Measurements from ENCODE around the gene NRG2. TPM values are rescaled to one million over a fixed set of nuclear protein-coding genes. Genes with fewer than 3 reads are reported as not detected.

NRG2 gene
- total and polyA plus RNA-seq, 7 donors: 0.42 to 19.6 (median 3.5) TPM

DNA sequence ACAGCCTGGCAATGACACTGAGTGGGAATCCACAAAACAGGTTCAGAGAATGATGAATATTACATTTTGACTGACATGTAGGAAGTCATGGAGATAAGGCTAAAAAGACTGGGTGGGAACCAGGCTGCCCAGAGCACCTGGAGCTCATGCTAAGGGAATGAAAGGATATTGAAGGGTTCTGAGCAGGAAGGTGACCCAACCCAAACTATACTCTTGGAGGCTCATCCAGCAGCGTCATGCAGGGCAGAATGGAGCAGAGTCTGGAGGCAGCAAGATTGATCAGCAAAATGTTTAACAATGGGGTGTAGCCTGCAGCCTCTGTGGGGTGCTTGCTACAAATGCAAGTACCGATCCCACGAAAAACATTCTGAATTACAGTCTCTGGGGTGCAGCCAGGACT is 127.3 kb downstream of the NRG2 start:
- Histone ChIP-seq H3K36me3 (ENCODE audit: insufficient read depth in 1 of 2, low read depth in 1 of 2) (no peaks in the 10 kb centered on the region), H3K9me3 (no peaks in the 10 kb centered on the region), H3K27me3 (ENCODE audit: insufficient read depth in 3 of 3, low read length in 2 of 3) (no peaks in the 10 kb centered on the region), H3K4me1 (no peaks in the 10 kb centered on the region), H3K27ac (no peak overlapping the region), H3K4me3 (no peak overlapping the region)
- 52 to 62% (median 56%) methylated on average over 3 of the region's 3 CpGs for WGBS, 3 donors
- DNase-seq (no peak), ATAC-seq (no peak)
- intact Hi-C loops (cut with DNase I): no loop called here
- no peak for TF ChIP-seq CTCF (IDR thresholded peaks at IDR 0.05)

- Histone ChIP-seq H3K9me3 (no peaks in the 10 kb centered on the region), H3K36me3 (ENCODE audit: insufficient read depth in 1 of 2, low read depth in 1 of 2) (no peaks in the 10 kb centered on the region), H3K27me3 (ENCODE audit: insufficient read depth in 3 of 3, low read length in 2 of 3) (no peaks in the 10 kb centered on the region), H3K4me1 (no peaks in the 10 kb centered on the region), H3K27ac (no peak overlapping the region), H3K4me3 (no peak overlapping the region)
- intact Hi-C loops (cut with DNase I): no loop called here
- DNase-seq: no peak
- WGBS, 3 donors: 73 to 82% (median 81%) methylated on average over 3 of the region's 3 CpGs
- no peak for ATAC-seq
- TF ChIP-seq CTCF (IDR thresholded peaks at IDR 0.05): no peak
Observed at GRCh38 chr5:139915266-139915665, 127.8 kb downstream of the NRG2 start.

- Histone ChIP-seq H3K36me3 (ENCODE audit: insufficient read depth in 1 of 2, low read depth in 1 of 2) (no peaks in the 10 kb centered on the region), H3K4me1 (no peaks in the 10 kb centered on the region), H3K27me3 (ENCODE audit: insufficient read depth in 3 of 3, low read length in 2 of 3) (no peaks in the 10 kb centered on the region), H3K27ac (no peak overlapping the region), H3K4me3 (no peak overlapping the region), H3K9me3 (no peaks in the 10 kb centered on the region)
- TF ChIP-seq CTCF (IDR thresholded peaks at IDR 0.05): no peak
- DNase-seq: no peak
- no peak for ATAC-seq
- WGBS, 3 donors: 87 to 92% (median 90%) methylated on average over 7 of the region's 7 CpGs
- intact Hi-C loops (cut with DNase I): no loop called here
Observed at GRCh38 chr5:139914218-139914807, 128.8 kb downstream of the NRG2 start.

DNA sequence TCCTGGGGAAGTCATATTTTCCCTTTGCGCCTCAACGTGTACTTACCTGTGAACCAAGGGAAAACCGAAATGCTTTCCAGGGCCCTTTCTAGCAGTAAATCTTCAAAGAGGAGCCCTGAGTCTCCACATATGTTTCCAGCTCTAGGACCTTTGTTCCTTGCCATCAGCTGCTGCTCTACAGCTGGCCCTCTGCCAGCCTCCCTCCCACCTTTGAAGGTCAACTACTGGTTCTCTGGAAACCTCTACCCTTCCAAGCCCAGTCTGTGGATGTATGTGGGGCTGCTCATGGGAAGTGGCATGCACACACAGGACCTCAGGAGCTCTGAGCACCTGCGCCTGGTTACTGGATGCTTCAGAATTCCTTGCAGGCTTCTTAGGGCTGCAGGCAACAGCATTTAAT is 130.3 kb downstream of the NRG2 start:
- intact Hi-C loops (cut with DNase I): no loop called here
- DNase-seq (no peak), ATAC-seq (no peak)
- Histone ChIP-seq H3K4me3 (no peak overlapping the region), H3K4me1 (no peaks in the 10 kb centered on the region), H3K27ac (no peak overlapping the region), H3K36me3 (ENCODE audit: insufficient read depth in 1 of 2, low read depth in 1 of 2) (no peaks in the 10 kb centered on the region), H3K9me3 (no peaks in the 10 kb centered on the region), H3K27me3 (ENCODE audit: insufficient read depth in 3 of 3, low read length in 2 of 3) (no peaks in the 10 kb centered on the region)
- 94 to 97% (median 95%) methylated on average over 4 of the region's 4 CpGs for WGBS, 3 donors
- TF ChIP-seq CTCF (IDR thresholded peaks at IDR 0.05): no peak

- no peak for ATAC-seq
Observed at GRCh38 chr5:139912158-139912557, 130.9 kb downstream of the NRG2 start.

More at GRCh38 chr5:139912158-139912557, 130.9 kb downstream of the NRG2 start:
- Histone ChIP-seq H3K27ac (no peak overlapping the region), H3K36me3 (ENCODE audit: insufficient read depth in 1 of 2, low read depth in 1 of 2) (no peaks in the 10 kb centered on the region), H3K4me3 (no peak overlapping the region), H3K9me3 (no peaks in the 10 kb centered on the region), H3K4me1 (no peaks in the 10 kb centered on the region), H3K27me3 (ENCODE audit: insufficient read depth in 3 of 3, low read length in 2 of 3) (no peaks in the 10 kb centered on the region)
- 70 to 89% (median 74%) methylated on average over 3 of the region's 3 CpGs for WGBS, 3 donors
- intact Hi-C loops (cut with DNase I): no loop called here
- no peak for TF ChIP-seq CTCF (IDR thresholded peaks at IDR 0.05)
- DNase-seq: no peak

All from psoas muscle (tissue), 8 donors.